HG02938 (cell line): ENCODE measurements around the gene MINK1.
"Not testable (repeated sequence)": the region's sequence is repeated elsewhere in the genome, so short reads cannot be mapped to it uniquely, and the experiment has no call there.

Experiments
- ATAC-seq: cut with Tn5 transposase; IDR thresholded peaks from one replicate; pipeline ENCODE4 v1.9.1; 2021; ENCODE audit warnings: mild to moderate bottlenecking, moderate library complexity; ENCODE audit not compliant: unreplicated experiment

MINK1 gene

DNA sequence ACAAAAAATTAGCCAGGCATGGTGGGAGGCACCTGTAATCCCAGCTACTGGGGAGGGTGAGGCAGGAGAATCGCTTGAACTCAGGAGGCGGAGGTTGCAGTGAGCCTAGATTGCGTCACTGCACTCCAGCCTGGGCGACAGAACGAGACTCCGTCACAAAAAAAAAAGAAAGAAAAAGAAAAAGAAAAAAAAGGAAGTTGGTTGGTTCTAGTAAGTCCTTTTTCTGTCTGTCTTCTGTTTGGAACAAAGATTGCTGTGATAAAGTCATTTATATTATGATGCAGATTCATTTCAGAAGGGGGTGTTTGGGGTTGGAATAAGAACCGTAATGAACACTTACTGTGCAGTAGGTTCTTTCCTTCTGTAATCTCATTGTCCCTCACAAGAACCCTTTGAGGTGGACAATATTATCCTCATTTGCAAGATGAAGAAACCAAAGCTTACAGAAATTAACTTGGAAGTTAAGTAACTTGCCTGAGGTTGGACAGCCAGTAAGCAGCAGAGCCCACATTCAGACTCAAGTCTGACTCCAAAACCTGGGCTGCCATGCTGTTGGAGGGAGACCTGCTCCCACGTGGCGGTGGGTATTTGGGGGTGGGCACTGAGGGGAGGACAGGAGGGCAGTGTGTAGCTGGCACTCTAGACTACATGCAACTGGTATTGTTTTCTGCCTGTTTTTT lies 10.3 kb downstream of the MINK1 start:
- ATAC-seq, result no peak

DNA sequence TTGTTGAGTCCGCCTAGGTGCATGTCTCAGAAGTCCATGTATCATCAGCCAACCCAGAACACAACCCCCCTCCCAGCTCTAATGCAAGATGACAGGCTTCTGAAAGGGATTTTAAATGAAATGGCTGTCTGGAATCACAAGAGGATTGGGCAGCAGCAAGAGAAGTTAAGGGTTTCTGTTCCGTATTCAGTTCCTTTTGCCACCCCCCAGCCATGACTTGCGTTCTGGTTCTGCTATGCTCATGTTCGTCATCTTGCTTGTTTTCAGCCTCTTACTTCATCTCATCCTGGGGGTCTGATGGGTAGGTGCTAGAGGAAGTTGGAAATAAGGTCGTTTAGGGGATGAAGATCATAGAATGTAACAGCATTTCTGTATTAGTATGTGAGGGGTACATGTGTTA lies 12.0 kb downstream of the MINK1 start:
- ATAC-seq, result no peak

GRCh38 chr17:4846635-4847390 lies 13.7 kb downstream of the MINK1 start:
- no peak for ATAC-seq

DNA sequence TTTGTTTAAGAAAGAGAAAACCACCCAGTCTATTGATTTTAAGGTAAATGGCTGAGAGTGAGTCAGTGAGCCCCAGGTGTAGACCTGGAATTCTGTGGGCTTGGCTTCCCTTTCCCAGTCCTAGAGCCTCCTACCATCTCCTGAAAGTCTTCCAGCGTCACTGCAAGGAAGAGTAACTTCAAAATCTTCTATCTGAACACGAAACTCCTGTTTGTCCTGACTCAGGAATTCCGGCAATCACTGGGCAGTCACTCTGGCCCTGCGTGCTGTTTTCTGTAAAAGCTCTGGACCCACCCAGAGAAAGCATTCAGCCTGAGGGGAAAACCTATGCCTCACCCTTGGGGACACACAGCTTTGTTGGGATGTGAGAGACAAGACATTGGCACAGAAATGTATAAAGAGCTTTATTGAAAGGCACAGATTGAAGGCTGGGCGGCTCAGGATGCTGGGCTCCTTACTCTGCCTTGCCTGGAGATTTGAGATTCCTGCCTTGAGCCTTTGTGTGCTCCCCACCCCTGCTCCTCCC lies 15.9 kb downstream of the MINK1 start:
- no peak for ATAC-seq

DNA sequence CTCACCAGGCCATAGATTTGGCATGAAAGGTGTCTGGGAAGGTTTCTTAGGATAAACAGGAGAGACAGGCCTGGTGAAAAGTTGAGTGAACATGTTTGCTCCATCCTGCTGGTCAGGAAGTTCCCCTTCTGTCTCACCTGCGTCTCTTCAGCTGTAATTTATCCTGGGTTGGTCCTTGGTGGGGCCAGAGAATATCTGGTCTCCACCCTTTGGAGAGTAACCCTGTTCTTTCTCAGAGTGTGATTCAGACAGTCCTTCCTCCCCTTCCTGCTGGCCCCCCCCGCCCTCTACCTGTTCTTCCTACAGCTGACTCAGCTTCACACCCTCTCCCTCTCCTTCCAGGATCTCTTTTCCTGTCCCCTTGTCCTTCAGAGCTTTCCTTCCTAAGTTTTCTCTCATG lies 17.1 kb downstream of the MINK1 start:
- no peak for ATAC-seq

DNA sequence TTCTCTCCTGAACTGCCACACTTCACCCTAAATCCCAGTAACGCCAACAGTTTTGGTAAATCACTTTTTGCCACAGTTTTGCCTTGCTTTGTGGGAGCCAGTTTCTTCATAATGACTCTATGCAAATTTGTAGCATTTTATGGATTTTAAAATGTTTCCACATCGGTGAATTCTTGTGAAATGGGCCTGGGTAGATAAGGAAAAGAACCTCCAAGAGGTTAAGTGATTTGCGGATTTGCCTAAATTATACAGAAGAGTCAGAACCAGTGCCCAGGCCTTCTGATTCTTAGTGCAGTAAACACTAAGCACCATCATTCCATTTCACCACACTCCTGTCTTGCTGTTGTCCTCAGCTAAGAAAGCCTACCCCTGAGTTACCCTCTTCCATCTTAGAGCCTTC lies 17.9 kb downstream of the MINK1 start:
- ATAC-seq, result no peak

GRCh38 chr17:4852567-4853207 lies 19.5 kb downstream of the MINK1 start:
- ATAC-seq, result no peak

- ATAC-seq, result no peak
These were observed 20.1 kb downstream of the MINK1 start for GRCh38 chr17:4853208-4853671.

- ATAC-seq, result no peak
These were observed 21.1 kb downstream of the MINK1 start for GRCh38 chr17:4854111-4854681.

GRCh38 chr17:4856271-4856936 lies 23.3 kb downstream of the MINK1 start:
- no peak for ATAC-seq

GRCh38 chr17:4856937-4857314 lies 23.8 kb downstream of the MINK1 start:
- ATAC-seq, result no peak

DNA sequence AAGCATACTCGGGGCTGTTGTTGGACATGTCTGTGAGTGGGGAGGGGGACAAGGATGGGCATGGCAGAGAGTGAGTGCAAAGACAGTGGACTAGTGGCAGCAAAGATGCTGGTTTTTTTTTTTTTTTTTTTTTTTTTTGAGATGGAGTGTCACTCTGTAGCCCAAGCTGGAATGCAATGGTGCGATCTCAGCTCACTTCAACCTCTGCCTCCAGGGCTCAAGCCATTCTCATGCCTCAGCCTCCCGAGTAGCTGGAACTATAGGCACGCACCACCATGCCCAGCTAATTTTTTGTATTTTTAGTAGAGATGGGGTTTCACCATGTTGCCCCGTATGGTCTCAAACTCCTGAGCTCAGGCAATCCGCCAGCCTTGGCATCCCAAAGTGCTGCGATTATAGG lies 24.2 kb downstream of the MINK1 start:
- not testable (repeated sequence) for ATAC-seq

GRCh38 chr17:4858068-4858881 lies 25.1 kb downstream of the MINK1 start:
- no peak for ATAC-seq

- no peak for ATAC-seq
These were observed 25.7 kb downstream of the MINK1 start for GRCh38 chr17:4858882-4859260.

GRCh38 chr17:4859816-4860625 lies 26.9 kb downstream of the MINK1 start:
- ATAC-seq, result no peak

GRCh38 chr17:4860651-4861050 lies 27.5 kb downstream of the MINK1 start:
- no peak for ATAC-seq

GRCh38 chr17:4861052-4861451 lies 27.9 kb downstream of the MINK1 start:
- ATAC-seq, result no peak

- no peak for ATAC-seq
These were observed 29.6 kb downstream of the MINK1 start for GRCh38 chr17:4862720-4863119.

DNA sequence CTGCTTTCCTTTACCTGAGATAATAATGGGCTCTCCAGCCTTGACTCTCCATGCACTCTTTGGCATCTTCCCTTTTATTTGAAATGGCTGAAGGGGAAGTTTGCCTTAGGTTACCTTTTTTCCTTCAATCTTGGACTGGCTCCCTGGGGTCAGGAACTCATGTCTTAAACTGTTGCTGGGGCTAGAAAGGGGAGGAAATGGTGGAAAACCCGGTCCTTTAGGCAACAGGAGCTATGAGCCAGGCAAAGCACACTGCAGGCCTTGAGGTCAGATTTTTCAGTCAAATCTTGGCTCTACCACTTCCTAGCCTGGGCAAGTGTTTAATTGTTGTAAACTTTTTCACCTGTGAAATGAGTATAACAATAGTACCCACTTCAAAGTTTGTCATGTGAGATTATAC lies 30.2 kb downstream of the MINK1 start:
- no peak for ATAC-seq
